GM12872 (cell line): ENCODE results near the gene MYO10.

Experiments used
- TF ChIP-seq, protein P1 (sequence below): IDR thresholded peaks from 3 replicates; pipeline ENCODE4 v1.5.1; 2011; ENCODE audit warnings: low read depth, mild to moderate bottlenecking, low read length, moderate library complexity; ENCODE audit not compliant: insufficient read depth

The MYO10 gene

DNA sequence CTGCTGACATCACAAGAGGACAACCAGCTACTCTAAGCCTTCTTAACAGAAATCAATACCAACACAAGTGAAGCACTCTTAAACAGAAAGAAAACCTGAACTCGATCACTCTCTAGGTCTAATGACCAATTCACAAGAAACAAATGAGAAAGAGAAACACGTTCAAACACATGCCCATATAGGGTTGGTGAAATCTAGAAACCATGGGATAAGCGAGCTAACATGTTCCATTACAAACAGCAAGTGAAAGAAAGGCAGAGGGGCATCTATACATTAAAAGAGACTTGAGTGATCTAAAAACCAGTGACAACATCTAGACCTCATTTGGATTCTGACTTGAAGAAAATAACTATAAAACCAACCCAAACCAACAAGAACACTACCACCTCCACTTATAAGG, 244.4 kb downstream of the MYO10 start:
- TF ChIP-seq, protein P1, sequence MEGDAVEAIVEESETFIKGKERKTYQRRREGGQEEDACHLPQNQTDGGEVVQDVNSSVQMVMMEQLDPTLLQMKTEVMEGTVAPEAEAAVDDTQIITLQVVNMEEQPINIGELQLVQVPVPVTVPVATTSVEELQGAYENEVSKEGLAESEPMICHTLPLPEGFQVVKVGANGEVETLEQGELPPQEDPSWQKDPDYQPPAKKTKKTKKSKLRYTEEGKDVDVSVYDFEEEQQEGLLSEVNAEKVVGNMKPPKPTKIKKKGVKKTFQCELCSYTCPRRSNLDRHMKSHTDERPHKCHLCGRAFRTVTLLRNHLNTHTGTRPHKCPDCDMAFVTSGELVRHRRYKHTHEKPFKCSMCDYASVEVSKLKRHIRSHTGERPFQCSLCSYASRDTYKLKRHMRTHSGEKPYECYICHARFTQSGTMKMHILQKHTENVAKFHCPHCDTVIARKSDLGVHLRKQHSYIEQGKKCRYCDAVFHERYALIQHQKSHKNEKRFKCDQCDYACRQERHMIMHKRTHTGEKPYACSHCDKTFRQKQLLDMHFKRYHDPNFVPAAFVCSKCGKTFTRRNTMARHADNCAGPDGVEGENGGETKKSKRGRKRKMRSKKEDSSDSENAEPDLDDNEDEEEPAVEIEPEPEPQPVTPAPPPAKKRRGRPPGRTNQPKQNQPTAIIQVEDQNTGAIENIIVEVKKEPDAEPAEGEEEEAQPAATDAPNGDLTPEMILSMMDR, result no peak

DNA sequence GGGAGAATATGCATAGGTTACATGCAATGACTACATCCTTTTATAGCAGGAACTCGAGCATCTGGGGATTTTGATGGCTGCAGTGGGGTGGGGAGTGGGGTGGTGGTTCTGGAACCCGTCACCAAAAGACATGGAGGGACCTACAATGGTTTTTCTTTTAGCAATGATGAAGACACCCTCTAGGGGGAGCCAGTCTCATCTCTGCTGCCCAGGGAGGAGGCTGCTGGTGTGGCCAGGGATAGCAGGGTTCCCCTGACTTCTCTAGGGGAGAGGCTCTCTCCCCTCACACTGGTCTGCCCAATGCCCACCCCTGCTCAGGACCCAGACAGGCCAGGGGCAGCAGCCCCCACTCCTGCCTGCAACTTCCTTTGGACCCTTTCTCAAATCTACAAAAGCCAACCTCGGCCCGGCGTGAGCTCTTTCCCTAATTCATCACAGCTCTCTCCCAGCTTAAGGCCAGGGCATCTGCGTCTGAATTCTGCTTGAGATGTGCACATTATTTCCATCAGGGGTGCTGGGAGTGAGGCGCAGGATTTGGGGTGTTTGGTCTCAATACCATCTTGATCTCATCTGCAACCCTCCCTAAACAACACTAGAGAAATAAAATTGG, 245.7 kb downstream of the MYO10 start:
- TF ChIP-seq, protein P1, result peak; percentile 77

DNA sequence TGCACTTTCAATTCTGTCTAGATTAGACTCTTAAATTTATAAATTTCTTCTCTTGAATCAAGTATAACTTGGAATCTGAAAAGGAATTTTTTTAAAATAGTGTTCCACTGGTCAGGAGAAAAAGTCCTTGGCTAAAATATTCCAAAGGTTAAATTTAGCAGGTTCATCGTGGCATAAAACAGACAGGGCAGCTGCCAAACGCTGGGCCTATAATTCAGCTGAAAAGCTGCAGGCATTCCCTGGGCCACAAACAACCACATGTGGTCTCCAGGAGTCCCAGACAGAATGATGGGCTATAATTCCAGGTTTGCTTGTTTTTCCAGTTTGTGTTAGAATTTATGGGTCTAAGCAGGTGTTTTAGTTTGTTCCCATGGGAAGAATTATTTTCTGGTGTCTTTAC, 248.2 kb downstream of the MYO10 start:
- TF ChIP-seq, protein P1, result no peak

DNA sequence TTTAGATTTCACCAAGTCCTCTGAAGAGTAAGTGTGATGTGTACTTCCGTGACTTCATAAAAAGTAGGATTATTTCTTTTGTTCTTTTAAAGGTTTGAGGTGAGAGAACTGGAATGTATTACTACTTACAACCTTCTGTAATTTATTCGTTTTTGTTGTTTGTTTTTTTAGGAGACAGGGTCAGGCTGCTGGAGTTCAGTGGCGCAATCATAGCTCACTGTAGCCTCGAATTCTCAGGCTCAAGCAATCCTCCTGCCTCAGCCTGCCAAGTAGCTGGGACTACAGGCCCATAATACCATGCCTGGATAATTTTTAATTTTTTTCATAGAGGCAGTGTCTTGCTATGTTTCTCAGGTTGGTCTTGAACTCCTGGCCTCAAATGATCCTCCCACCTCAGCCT, 251.0 kb downstream of the MYO10 start:
- TF ChIP-seq, protein P1, result no peak

DNA sequence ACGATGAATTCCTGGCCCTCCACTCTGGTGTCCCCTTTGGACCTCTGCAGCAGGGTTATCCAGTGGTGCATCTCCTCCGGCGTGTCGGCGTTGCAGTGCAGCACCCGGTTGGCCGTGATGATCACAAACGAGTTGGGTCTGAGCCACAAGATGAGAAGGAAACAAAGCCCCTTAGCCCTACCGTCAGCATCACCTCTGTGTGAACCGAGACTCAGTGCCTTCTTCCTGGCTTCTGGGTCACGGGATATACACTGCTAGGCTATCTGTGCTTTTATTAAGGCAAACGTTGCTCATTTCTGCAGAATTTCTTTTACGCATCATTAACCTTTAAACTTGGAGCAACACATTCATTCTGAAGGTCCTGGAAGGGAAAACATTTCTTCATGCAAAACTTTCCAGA, 254.2 kb downstream of the MYO10 start:
- TF ChIP-seq, protein P1, result no peak

DNA sequence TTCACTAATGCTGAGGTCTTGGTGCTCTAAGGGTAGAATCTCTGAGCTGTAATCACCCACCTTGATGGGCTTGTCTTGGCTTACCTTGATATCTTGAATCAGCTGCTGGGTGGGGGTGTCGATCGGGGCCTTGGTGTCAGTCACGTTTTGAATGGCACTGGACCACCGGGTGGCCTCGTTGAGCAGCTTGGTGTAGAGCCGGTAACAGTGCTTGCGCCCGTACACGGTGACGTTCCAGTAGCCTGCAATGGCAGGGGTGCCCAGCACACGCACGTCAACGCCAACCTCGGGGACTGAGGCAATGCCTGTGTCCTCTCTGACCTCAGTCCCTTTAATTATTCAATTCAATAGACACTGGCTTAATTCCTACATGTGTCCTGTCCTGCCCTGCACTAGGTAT, 256.2 kb downstream of the MYO10 start:
- TF ChIP-seq, protein P1, result no peak

DNA sequence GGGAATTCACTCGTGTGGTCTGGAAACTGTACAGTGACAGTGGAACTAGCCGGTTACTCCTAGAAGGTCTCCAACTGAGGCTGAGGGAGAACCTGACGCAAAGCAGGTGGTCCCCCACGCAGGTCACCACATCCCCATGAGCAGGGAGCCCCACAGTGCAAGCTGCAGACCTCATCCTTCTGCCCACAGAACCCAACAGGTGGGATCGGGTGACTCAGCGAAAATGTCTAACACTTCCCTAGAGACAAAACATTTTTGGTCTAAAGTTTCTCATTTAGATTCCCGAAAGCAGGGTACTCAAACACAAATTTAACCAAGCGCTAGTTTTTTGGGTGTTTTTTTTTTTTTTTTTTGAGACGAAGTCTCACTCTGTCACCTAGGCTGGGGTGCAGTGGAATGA, 256.9 kb downstream of the MYO10 start:
- TF ChIP-seq, protein P1, result no peak
